Measurements from ENCODE around the gene CARNS1.
A peak's percentile ranks its signal among the peaks of the same experiment; 100 is the strongest.

CARNS1 gene

GRCh38 chr11:67396259-67396581 lies 19.3 kb upstream of the CARNS1 start:
- no peak overlapping the region for H3K27ac ChIP-seq (replicated peaks; ENCODE audit: low read length)
- DNase-seq (ENCODE audit: low spot score): no peak
- no peak overlapping the region for H4K91ac ChIP-seq (ENCODE audit: low read depth, low read length, poor library complexity)
- peak overlapping the region; percentile 64 for H2BK15ac ChIP-seq (ENCODE audit: low read length)
- no peak overlapping the region for H3K18ac ChIP-seq (ENCODE audit: low read length)
- H3K9me3 ChIP-seq (replicated peaks in 1 of 2; ENCODE audit: control insufficient read depth in 2 of 2, insufficient read depth in 1 of 2, low read depth in 1 of 2, low read length in 2 of 2): no peaks in the 10 kb centered on the region
- H3K14ac ChIP-seq (ENCODE audit: low read length): no peak overlapping the region
- no peak overlapping the region for H4K8ac ChIP-seq (ENCODE audit: low read depth, low read length)
- peak overlapping the region; percentile 21 for H3K9ac ChIP-seq (ENCODE audit: low read depth, low read length, poor library complexity)
- H3K36me3 ChIP-seq (replicated peaks in 1 of 2; ENCODE audit: control insufficient read depth in 2 of 2, insufficient read depth in 2 of 2, low read length in 2 of 2): peaks cover 48 to 72% of the 10 kb centered on the region in 2 donors
- WGBS, 2 donors (ENCODE audit: extremely low coverage in 2 of 2, insufficient read length in 2 of 2, insufficient replicate concordance in 1 of 2): no CpG with 5 or more reads among the region's 7 CpGs
- H2BK12ac ChIP-seq (ENCODE audit: low read length): no peak overlapping the region
- no peak overlapping the region for H3K4me2 ChIP-seq (ENCODE audit: insufficient read depth, low read length, poor library complexity, severe bottlenecking)
- no peak overlapping the region for H2BK5ac ChIP-seq (ENCODE audit: low read length)
- H3K4me1 ChIP-seq (ENCODE audit: control insufficient read depth in 2 of 2, insufficient read depth in 1 of 2, low read depth in 1 of 2, low read length in 2 of 2): peaks cover 12 to 14% of the 10 kb centered on the region in 2 donors
- H3K4ac ChIP-seq (ENCODE audit: low read length): no peak overlapping the region
- H3K4me3 ChIP-seq (ENCODE audit: low read length in 2 of 2): no peak overlapping the region
- no peak overlapping the region for H2BK120ac ChIP-seq (ENCODE audit: low read depth, low read length)
- H2AK5ac ChIP-seq (ENCODE audit: low read depth, low read length): no peak overlapping the region
- no peak overlapping the region for H2AFZ ChIP-seq (ENCODE audit: low read length)
- peak overlapping the region; percentile 20 for H3K23ac ChIP-seq (ENCODE audit: low read depth, low read length, poor library complexity)
- peaks cover 21% of the 10 kb centered on the region for H3K79me1 ChIP-seq (ENCODE audit: low read depth, low read length)
- no peaks in the 10 kb centered on the region for H3K27me3 ChIP-seq (ENCODE audit: control insufficient read depth in 3 of 3, insufficient read depth in 3 of 3, low read depth in 1 of 3, low read length in 3 of 3)

GRCh38 chr11:67396587-67397389 lies 18.7 kb upstream of the CARNS1 start:
- no peak overlapping the region for H3K14ac ChIP-seq (ENCODE audit: low read length)
- H3K18ac ChIP-seq (ENCODE audit: low read length): no peak overlapping the region
- H4K91ac ChIP-seq (ENCODE audit: low read depth, low read length, poor library complexity): no peak overlapping the region
- H3K9ac ChIP-seq (ENCODE audit: low read depth, low read length, poor library complexity): no peak overlapping the region
- no peak overlapping the region for H2BK12ac ChIP-seq (ENCODE audit: low read length)
- H3K27ac ChIP-seq (replicated peaks; ENCODE audit: low read length): no peak overlapping the region
- H3K9me3 ChIP-seq (replicated peaks in 1 of 2; ENCODE audit: control insufficient read depth in 2 of 2, insufficient read depth in 1 of 2, low read depth in 1 of 2, low read length in 2 of 2): no peaks in the 10 kb centered on the region
- no peak overlapping the region for H3K4me2 ChIP-seq (ENCODE audit: insufficient read depth, low read length, poor library complexity, severe bottlenecking)
- H2BK5ac ChIP-seq (ENCODE audit: low read length): no peak overlapping the region
- no peak overlapping the region for H2BK120ac ChIP-seq (ENCODE audit: low read depth, low read length)
- no peak overlapping the region for H3K4me3 ChIP-seq (ENCODE audit: low read length in 2 of 2)
- peak overlapping the region; percentile 20 for H3K23ac ChIP-seq (ENCODE audit: low read depth, low read length, poor library complexity)
- no peak overlapping the region for H2AFZ ChIP-seq (ENCODE audit: low read length)
- H3K79me1 ChIP-seq (ENCODE audit: low read depth, low read length): peaks cover 20% of the 10 kb centered on the region
- H4K8ac ChIP-seq (ENCODE audit: low read depth, low read length): no peak overlapping the region
- WGBS, 2 donors (ENCODE audit: extremely low coverage in 2 of 2, insufficient read length in 2 of 2, insufficient replicate concordance in 1 of 2): no CpG with 5 or more reads among the region's 13 CpGs
- H2BK15ac ChIP-seq (ENCODE audit: low read length): no peak overlapping the region
- H2AK5ac ChIP-seq (ENCODE audit: low read depth, low read length): no peak overlapping the region
- H3K36me3 ChIP-seq (replicated peaks in 1 of 2; ENCODE audit: control insufficient read depth in 2 of 2, insufficient read depth in 2 of 2, low read length in 2 of 2): peaks cover 48 to 72% of the 10 kb centered on the region in 2 donors
- H3K27me3 ChIP-seq (ENCODE audit: control insufficient read depth in 3 of 3, insufficient read depth in 3 of 3, low read depth in 1 of 3, low read length in 3 of 3): no peaks in the 10 kb centered on the region
- no peak for DNase-seq (ENCODE audit: low spot score)
- peaks cover 12 to 14% of the 10 kb centered on the region in 2 donors for H3K4me1 ChIP-seq (ENCODE audit: control insufficient read depth in 2 of 2, insufficient read depth in 1 of 2, low read depth in 1 of 2, low read length in 2 of 2)
- no peak overlapping the region for H3K4ac ChIP-seq (ENCODE audit: low read length)

- no CpG with 5 or more reads among the region's 6 CpGs for WGBS, 2 donors (ENCODE audit: extremely low coverage in 2 of 2, insufficient read length in 2 of 2, insufficient replicate concordance in 1 of 2)
- Histone ChIP-seq H4K91ac (ENCODE audit: low read depth, low read length, poor library complexity) (no peak overlapping the region), H3K27ac (replicated peaks; ENCODE audit: low read length) (no peak overlapping the region), H2BK12ac (ENCODE audit: low read length) (no peak overlapping the region), H3K4me1 (ENCODE audit: control insufficient read depth in 2 of 2, insufficient read depth in 1 of 2, low read depth in 1 of 2, low read length in 2 of 2) (peaks cover 13 to 16% of the 10 kb centered on the region in 2 donors), H3K4me3 (ENCODE audit: low read length in 2 of 2) (no peak overlapping the region), H3K23ac (ENCODE audit: low read depth, low read length, poor library complexity) (no peak overlapping the region), H3K27me3 (ENCODE audit: control insufficient read depth in 3 of 3, insufficient read depth in 3 of 3, low read depth in 1 of 3, low read length in 3 of 3) (no peaks in the 10 kb centered on the region), H3K9ac (ENCODE audit: low read depth, low read length, poor library complexity) (no peak overlapping the region), H2BK15ac (ENCODE audit: low read length) (no peak overlapping the region), H2BK5ac (ENCODE audit: low read length) (no peak overlapping the region), H3K4ac (ENCODE audit: low read length) (no peak overlapping the region), H3K4me2 (ENCODE audit: insufficient read depth, low read length, poor library complexity, severe bottlenecking) (no peak overlapping the region), H3K18ac (ENCODE audit: low read length) (no peak overlapping the region), H3K9me3 (replicated peaks in 1 of 2; ENCODE audit: control insufficient read depth in 2 of 2, insufficient read depth in 1 of 2, low read depth in 1 of 2, low read length in 2 of 2) (no peaks in the 10 kb centered on the region), H2BK120ac (ENCODE audit: low read depth, low read length) (no peak overlapping the region), H2AK5ac (ENCODE audit: low read depth, low read length) (no peak overlapping the region), H3K36me3 (replicated peaks in 1 of 2; ENCODE audit: control insufficient read depth in 2 of 2, insufficient read depth in 2 of 2, low read length in 2 of 2) (peaks cover 48 to 72% of the 10 kb centered on the region in 2 donors), H3K79me1 (ENCODE audit: low read depth, low read length) (peaks cover 17% of the 10 kb centered on the region), H4K8ac (ENCODE audit: low read depth, low read length) (no peak overlapping the region), H2AFZ (ENCODE audit: low read length) (no peak overlapping the region), H3K14ac (ENCODE audit: low read length) (no peak overlapping the region)
- no peak for DNase-seq (ENCODE audit: low spot score)
Measured at GRCh38 chr11:67397536-67397935, 17.9 kb upstream of the CARNS1 start.

- Histone ChIP-seq H2BK15ac (ENCODE audit: low read length) (no peak overlapping the region), H3K23ac (ENCODE audit: low read depth, low read length, poor library complexity) (no peak overlapping the region), H4K91ac (ENCODE audit: low read depth, low read length, poor library complexity) (no peak overlapping the region), H3K4me1 (ENCODE audit: control insufficient read depth in 2 of 2, insufficient read depth in 1 of 2, low read depth in 1 of 2, low read length in 2 of 2) (peaks cover 10 to 16% of the 10 kb centered on the region in 2 donors), H3K27ac (replicated peaks; ENCODE audit: low read length) (no peak overlapping the region), H2BK5ac (ENCODE audit: low read length) (no peak overlapping the region), H2BK120ac (ENCODE audit: low read depth, low read length) (no peak overlapping the region), H3K9ac (ENCODE audit: low read depth, low read length, poor library complexity) (no peak overlapping the region), H4K8ac (ENCODE audit: low read depth, low read length) (no peak overlapping the region), H3K27me3 (ENCODE audit: control insufficient read depth in 3 of 3, insufficient read depth in 3 of 3, low read depth in 1 of 3, low read length in 3 of 3) (no peaks in the 10 kb centered on the region), H3K4me3 (ENCODE audit: low read length in 2 of 2) (no peak overlapping the region), H3K18ac (ENCODE audit: low read length) (no peak overlapping the region), H2AK5ac (ENCODE audit: low read depth, low read length) (no peak overlapping the region), H3K4ac (ENCODE audit: low read length) (no peak overlapping the region), H2AFZ (ENCODE audit: low read length) (no peak overlapping the region), H3K4me2 (ENCODE audit: insufficient read depth, low read length, poor library complexity, severe bottlenecking) (no peak overlapping the region), H3K14ac (ENCODE audit: low read length) (no peak overlapping the region), H3K79me1 (ENCODE audit: low read depth, low read length) (peaks cover 15% of the 10 kb centered on the region), H3K36me3 (replicated peaks in 1 of 2; ENCODE audit: control insufficient read depth in 2 of 2, insufficient read depth in 2 of 2, low read length in 2 of 2) (peaks cover 48 to 71% of the 10 kb centered on the region in 2 donors), H3K9me3 (replicated peaks in 1 of 2; ENCODE audit: control insufficient read depth in 2 of 2, insufficient read depth in 1 of 2, low read depth in 1 of 2, low read length in 2 of 2) (no peaks in the 10 kb centered on the region), H2BK12ac (ENCODE audit: low read length) (no peak overlapping the region)
- no CpG with 5 or more reads among the region's 24 CpGs for WGBS, 2 donors (ENCODE audit: extremely low coverage in 2 of 2, insufficient read length in 2 of 2, insufficient replicate concordance in 1 of 2)
- DNase-seq (ENCODE audit: low spot score): no peak
Measured at GRCh38 chr11:67397986-67398660, 17.4 kb upstream of the CARNS1 start.

Data from neuronal stem cell (in vitro differentiated cells).